Suprapubic skin (tissue), 4 donors: ENCODE data around the gene MAIP1. TPM values are rescaled to one million over a fixed set of nuclear protein-coding genes. Genes with fewer than 3 reads are reported as not detected.

Experiments used
- DNase-seq, 2 donors: peaks; one replicate each; pipeline ENCODE4 v3.0.0-alpha.2; 2019; ENCODE audit warnings: low spot score in 2 of 2
- H3K27ac ChIP-seq: fragments of 200-600 bp; sonication (generic); one replicate; pipeline ENCODE4 v1.5.1; 2019
- H3K27me3 ChIP-seq: fragments of 200-600 bp; sonication (generic); one replicate; pipeline ENCODE4 v1.5.1; 2019
- H3K36me3 ChIP-seq: fragments of 200-600 bp; sonication (generic); one replicate; pipeline ENCODE4 v1.5.1; 2019
- H3K4me1 ChIP-seq: fragments of 200-600 bp; sonication (generic); one replicate; pipeline ENCODE4 v1.5.1; 2019
- H3K4me3 ChIP-seq: fragments of 200-600 bp; sonication (generic); one replicate; pipeline ENCODE4 v1.5.1; 2019; ENCODE audit warnings: mild to moderate bottlenecking
- H3K9me3 ChIP-seq: fragments of 200-600 bp; sonication (generic); one replicate; pipeline ENCODE4 v1.5.1; 2019
- CTCF ChIP-seq, 2 donors: fragments of 200-600 bp in 1 of 2; fragments of 450-650 bp in 1 of 2; sonication (generic) in 1 of 2; IDR thresholded peaks; one replicate each; pipeline ENCODE4 v1.5.1; 2016 to 2019; ENCODE audit warnings: antibody characterized with exemption in 2 of 2, mild to moderate bottlenecking in 1 of 2, moderate library complexity in 1 of 2
- EP300 ChIP-seq: sonication (generic); formaldehyde crosslinking; IDR thresholded peaks from one replicate; pipeline ENCODE4 v1.6.1; 2017; ENCODE audit warnings: antibody characterized with exemption
- POLR2A ChIP-seq, 2 donors: fragments of 450-650 bp; IDR thresholded peaks; one replicate each; pipeline ENCODE4 v1.6.1; 2017; ENCODE audit warnings: antibody characterized with exemption in 2 of 2, mild to moderate bottlenecking in 2 of 2, moderate library complexity in 2 of 2
- POLR2AphosphoS5 ChIP-seq, 3 donors: sonication (generic); formaldehyde crosslinking; IDR thresholded peaks; one replicate each; pipeline ENCODE4 v1.6.1; 2017; ENCODE audit warnings: antibody characterized with exemption in 3 of 3
- WGBS: methylation state at CpG from one replicate; pipeline ENCODE4 v1.1.5; 2018; 5-methylcytosine and 5-hydroxymethylcytosine counted together
- total RNA-seq, 4 donors: library from RNA; depleted of rRNA; stranded (reverse); fragments of >200 nt; gene quantifications; one replicate each; pipeline ENCODE4 v1.1.0, GENCODE V29; 2016

Gene MAIP1
- total RNA-seq, 4 donors from 2014 or later: 24.5 to 36.0 (median 25.5) TPM

DNA sequence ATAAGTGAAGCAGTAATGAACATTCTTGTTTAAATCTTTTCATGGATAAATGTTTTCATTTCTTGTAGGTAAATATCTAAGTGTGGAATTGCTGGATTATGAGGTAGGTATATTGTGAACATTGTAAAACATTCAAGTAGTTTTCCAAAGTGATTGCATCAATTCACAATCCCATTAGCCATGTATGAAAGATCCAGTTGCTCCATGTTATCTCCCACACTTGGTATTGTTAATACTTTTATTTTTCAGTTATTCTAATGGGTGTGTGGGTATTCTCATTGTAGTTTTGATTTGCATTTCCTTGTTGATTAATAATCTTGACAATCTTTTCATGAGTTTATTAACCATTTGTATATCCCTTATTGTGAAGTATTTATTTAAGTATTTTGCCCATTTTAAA, 50.3 kb downstream of the MAIP1 start:
- H3K4me3 ChIP-seq: no peak overlapping the region
- H3K4me1 ChIP-seq: no peaks in the 10 kb centered on the region
- TF ChIP-seq POLR2AphosphoS5 (IDR thresholded peaks at IDR 0.05): no peak
- TF ChIP-seq POLR2A (IDR thresholded peaks at IDR 0.05): no peak
- TF ChIP-seq EP300: no peak
- TF ChIP-seq CTCF (IDR thresholded peaks at IDR 0.05): no peak
- H3K9me3 ChIP-seq: no peaks in the 10 kb centered on the region
- H3K27me3 ChIP-seq: no peaks in the 10 kb centered on the region
- no peaks in the 10 kb centered on the region for H3K36me3 ChIP-seq
- H3K27ac ChIP-seq: no peak overlapping the region
- DNase-seq: no peak

GRCh38 chr2:200007306-200007705, 51.9 kb downstream of the MAIP1 start:
- no peak overlapping the region for H3K4me3 ChIP-seq
- H3K4me1 ChIP-seq: no peaks in the 10 kb centered on the region
- 63% methylated on average over 1 of the region's 1 CpG for WGBS
- H3K9me3 ChIP-seq: no peaks in the 10 kb centered on the region
- no peak for DNase-seq
- H3K27ac ChIP-seq: no peak overlapping the region
- TF ChIP-seq EP300: no peak
- TF ChIP-seq POLR2AphosphoS5 (IDR thresholded peaks at IDR 0.05): no peak
- TF ChIP-seq CTCF (IDR thresholded peaks at IDR 0.05): no peak
- no peak for TF ChIP-seq POLR2A (IDR thresholded peaks at IDR 0.05)
- H3K27me3 ChIP-seq: no peaks in the 10 kb centered on the region
- H3K36me3 ChIP-seq: no peaks in the 10 kb centered on the region

GRCh38 chr2:200012401-200012800, 57.0 kb downstream of the MAIP1 start:
- DNase-seq: no peak
- 92% methylated on average over 1 of the region's 1 CpG for WGBS
- no peak for TF ChIP-seq CTCF (IDR thresholded peaks at IDR 0.05)
- TF ChIP-seq POLR2AphosphoS5 (IDR thresholded peaks at IDR 0.05): no peak
- no peak for TF ChIP-seq EP300
- no peak for TF ChIP-seq POLR2A (IDR thresholded peaks at IDR 0.05)
- H3K27ac ChIP-seq: no peak overlapping the region
- no peaks in the 10 kb centered on the region for H3K4me1 ChIP-seq
- no peaks in the 10 kb centered on the region for H3K9me3 ChIP-seq
- no peak overlapping the region for H3K4me3 ChIP-seq
- no peaks in the 10 kb centered on the region for H3K36me3 ChIP-seq
- H3K27me3 ChIP-seq: no peaks in the 10 kb centered on the region

Other genes with a start within 250 kb of the MAIP1 start
- 1 to 10 TPM; 2.8 to 7.3 (median 5.5) TPM for gene FTCDNL1, start 104.4 kb upstream of the MAIP1 start, total RNA-seq
- 10 to 100 TPM; 10.9 to 15.5 (median 11.7) TPM for gene C2orf69, start 44.3 kb upstream of the MAIP1 start, total RNA-seq
- 10 to 100 TPM in 1 of 4 donors, 1 to 10 TPM in 3; 3.9 to 18.0 (median 5.1) TPM for gene TYW5, start 91 bp upstream of the MAIP1 start, total RNA-seq